Stimulated activated naive B cell treated with anti-CD40 and anti-IgM and Interleukin-4, amounts not matched to agents 10 μg/mL and 1 μg/mL and 100 μg/mL, for 72 hours (primary cell): Measurements from ENCODE around the gene REPS1.

Experiments
- ATAC-seq, 2 donors: fragments of 150-1000 bp; cut with Tn5 transposase; replicated peaks; 2 replicates each; pipeline ENCODE4 v1.10.0; 2021; ENCODE audit warnings: moderate library complexity in 1 of 2
- DNase-seq: peaks from one replicate; pipeline ENCODE4 v3.0.0; 2021
- H3K27ac Mint-ChIP-seq: one replicate; pipeline ENCODE4 v1.8.0; 2022; ENCODE audit warnings: mild to moderate bottlenecking, mixed read lengths
- H3K27me3 Mint-ChIP-seq, 2 donors: one replicate each; pipeline ENCODE4 v1.8.0; 2022; ENCODE audit warnings: mixed read lengths in 2 of 2
- H3K36me3 Mint-ChIP-seq, 2 donors: one replicate each; pipeline ENCODE4 v1.8.0; 2022; ENCODE audit warnings: mixed read lengths in 2 of 2, mild to moderate bottlenecking in 1 of 2
- H3K4me1 Mint-ChIP-seq, 2 donors: one replicate each; pipeline ENCODE4 v1.8.0; 2022; ENCODE audit warnings: mixed read lengths in 2 of 2, mild to moderate bottlenecking in 1 of 2
- H3K4me3 Mint-ChIP-seq, 2 donors: one replicate each; pipeline ENCODE4 v1.8.0; 2022; ENCODE audit warnings: mild to moderate bottlenecking in 2 of 2, mixed read lengths in 2 of 2, moderate library complexity in 1 of 2
- H3K9me3 Mint-ChIP-seq, 2 donors: one replicate each; pipeline ENCODE4 v1.8.0; 2022; ENCODE audit warnings: mixed read lengths in 2 of 2, mild to moderate bottlenecking in 1 of 2

Gene REPS1

DNA sequence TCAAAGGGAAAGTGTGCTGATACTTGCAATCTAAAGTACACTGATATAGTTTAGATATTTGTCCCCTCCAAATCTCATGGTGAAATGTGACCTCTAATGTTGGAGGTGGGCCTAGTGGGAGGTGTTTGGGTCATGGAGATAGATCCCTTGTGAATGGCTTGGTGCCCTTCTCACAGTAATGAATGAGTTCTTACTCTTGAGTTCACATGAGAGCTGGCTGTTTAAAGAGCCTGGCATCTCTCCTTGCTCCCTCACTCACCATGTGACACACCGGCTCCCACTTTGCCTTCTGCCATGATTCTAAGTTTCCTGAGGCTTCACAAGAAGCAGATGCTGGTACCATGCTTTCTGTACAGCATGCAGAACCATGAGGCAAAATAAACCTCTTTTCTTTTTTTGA, 78.1 kb downstream of the REPS1 start:
- Mint-ChIP-seq H3K36me3 (peaks cover 50 to 61% of the 10 kb centered on the region in 2 donors), H3K4me1 (peaks cover 13 to 25% of the 10 kb centered on the region in 2 donors), H3K4me3 (no peak overlapping the region), H3K27ac (peak overlapping the region; percentile 68), H3K9me3 (no peaks in the 10 kb centered on the region), H3K27me3 (no peaks in the 10 kb centered on the region)
- DNase-seq (no peak), ATAC-seq (no peak)

DNA sequence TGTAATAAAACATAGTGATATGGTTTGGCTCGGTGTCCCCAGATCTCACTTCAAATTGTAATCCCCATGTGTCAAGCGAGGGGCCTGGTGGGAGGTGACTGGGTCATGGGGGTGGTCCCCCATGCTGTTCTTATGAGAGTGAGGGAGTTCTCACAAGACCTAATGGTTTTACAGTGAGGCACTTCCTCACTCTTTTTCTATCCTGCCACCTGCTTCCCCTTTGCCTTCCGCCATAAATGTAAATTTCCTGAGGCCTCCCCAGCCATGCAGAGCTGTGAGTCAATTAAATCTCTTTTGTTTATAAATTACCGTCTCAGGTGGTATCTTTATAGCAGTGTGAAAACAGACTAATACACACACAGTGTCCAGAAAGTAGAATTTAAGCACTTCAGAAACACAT, 78.5 kb downstream of the REPS1 start:
- Mint-ChIP-seq H3K4me1 (peaks cover 13 to 25% of the 10 kb centered on the region in 2 donors), H3K9me3 (no peaks in the 10 kb centered on the region), H3K27me3 (no peaks in the 10 kb centered on the region), H3K4me3 (no peak overlapping the region), H3K36me3 (peaks cover 46 to 57% of the 10 kb centered on the region in 2 donors), H3K27ac (peak overlapping the region; percentile 68)
- DNase-seq (no peak), ATAC-seq (no peak)

DNA sequence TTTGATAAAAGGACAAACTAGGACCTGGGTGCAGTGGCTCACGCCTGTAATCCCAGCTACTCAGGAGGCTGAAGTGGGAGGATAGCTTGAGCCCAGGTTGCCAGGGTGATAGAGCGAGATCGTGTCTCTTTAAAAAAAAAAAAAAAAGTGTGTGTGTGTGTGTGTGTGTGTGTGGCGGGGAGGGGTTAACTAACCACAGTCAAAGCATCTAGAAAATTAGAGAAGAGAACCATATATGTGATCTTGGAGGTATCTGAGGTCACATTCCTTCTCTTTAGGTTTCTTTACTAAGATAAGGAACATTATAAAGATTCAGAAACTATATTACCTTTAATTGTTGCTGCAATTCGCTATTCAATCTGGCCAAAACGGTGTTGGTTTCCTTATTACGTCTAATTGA, 80.9 kb downstream of the REPS1 start:
- Mint-ChIP-seq H3K4me1 (peaks cover 10 to 25% of the 10 kb centered on the region in 2 donors), H3K27ac (peak overlapping the region; percentile 74), H3K36me3 (peaks cover 33 to 42% of the 10 kb centered on the region in 2 donors), H3K4me3 (no peak overlapping the region), H3K9me3 (no peaks in the 10 kb centered on the region), H3K27me3 (no peaks in the 10 kb centered on the region)
- ATAC-seq (no peak), DNase-seq (no peak)

DNA sequence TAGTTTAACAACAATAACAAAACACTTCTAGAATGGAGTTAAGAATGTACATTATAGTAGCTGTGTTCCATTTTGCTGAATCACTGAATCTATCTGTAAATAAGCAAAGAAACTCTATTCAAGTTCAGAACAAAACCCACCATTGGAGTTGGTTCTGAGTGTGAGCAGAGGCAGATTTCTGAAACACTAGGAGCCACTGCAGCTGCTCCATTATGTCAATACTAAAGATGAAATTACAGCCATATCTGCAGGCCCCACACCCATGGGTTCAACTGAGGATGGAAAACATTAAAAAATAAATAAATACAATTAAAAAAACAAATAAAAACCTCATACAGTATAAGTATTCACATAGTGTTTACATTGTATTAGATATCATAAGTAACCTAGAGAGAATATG, 91.0 kb downstream of the REPS1 start:
- Mint-ChIP-seq H3K9me3 (peaks cover 0 to 2% of the 10 kb centered on the region in 2 donors), H3K27me3 (no peaks in the 10 kb centered on the region), H3K4me1 (peaks cover 6 to 23% of the 10 kb centered on the region in 2 donors), H3K27ac (no peak overlapping the region), H3K4me3 (no peak overlapping the region), H3K36me3 (peaks cover 33 to 58% of the 10 kb centered on the region in 2 donors)
- DNase-seq (no peak), ATAC-seq (no peak)

DNA sequence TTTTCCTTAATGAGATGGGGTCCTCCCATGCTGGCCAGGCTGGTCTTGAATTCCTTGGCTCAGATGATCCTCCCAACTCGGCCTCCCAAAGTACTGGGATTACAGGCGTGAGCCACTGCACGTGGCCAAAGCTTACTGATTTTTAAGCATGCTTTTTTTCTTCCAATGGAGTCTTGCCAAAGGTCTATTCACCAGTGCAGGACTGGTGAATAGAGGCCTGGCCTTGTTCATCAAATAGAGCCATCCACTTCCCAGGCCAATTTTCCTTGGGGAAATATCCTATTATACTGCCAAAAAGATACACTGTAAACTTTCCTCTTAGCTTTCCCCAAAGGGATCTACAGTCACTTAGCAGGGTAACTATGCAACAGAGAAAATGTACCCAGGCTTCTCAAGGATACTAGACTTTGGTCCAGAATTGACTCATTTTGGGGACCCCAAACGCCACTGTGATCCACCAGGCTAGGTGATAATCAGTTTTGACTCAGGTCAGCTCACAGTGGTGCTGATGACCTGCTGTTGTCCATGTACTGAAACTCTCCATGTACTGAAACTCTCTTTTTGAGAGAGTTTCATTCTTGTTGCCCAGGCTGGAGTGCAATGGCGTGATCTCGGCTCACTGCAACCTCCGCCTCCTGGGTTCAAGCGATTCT, 91.8 kb downstream of the REPS1 start:
- Mint-ChIP-seq H3K36me3 (peaks cover 28 to 62% of the 10 kb centered on the region in 2 donors), H3K4me1 (peaks cover 6 to 23% of the 10 kb centered on the region in 2 donors), H3K4me3 (no peak overlapping the region), H3K27ac (no peak overlapping the region), H3K27me3 (no peaks in the 10 kb centered on the region), H3K9me3 (peaks cover 0 to 2% of the 10 kb centered on the region in 2 donors)
- ATAC-seq, result no peak
- no peak for DNase-seq

DNA sequence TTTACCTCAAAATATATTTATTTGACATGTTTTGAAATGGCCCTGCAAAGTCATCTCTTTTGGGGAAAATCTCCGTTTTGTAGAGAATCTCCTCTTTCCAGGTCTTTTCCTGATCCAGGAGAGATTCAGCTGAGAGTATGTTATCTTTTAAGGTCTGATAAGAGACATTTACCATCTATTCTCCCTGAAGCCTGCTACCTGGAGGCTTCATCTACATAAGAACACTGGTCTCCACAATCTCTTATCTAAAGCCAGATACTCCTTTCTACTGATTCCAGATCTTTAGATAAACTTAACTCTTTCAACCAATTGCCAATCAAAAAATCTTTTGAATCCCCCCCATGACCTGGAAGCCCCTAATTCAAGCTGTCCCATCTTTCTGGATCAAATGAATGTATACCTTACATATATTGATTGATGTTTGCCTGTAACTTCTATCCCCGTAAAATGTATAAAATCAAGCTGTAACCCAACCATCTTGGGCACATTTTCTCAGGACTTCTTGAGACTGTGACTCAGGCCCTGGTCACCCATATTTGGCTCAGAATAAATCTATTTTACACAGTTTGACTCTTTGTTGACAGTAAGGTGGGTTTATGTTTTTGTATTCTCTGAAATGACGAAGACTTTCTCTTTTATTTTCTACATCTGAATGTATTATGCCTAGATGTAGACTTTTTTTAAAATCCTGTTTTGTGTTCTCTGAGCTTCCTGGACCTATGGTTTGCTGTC, 96.6 kb downstream of the REPS1 start:
- H3K27ac Mint-ChIP-seq, result peak overlapping the region; percentile 62

DNA sequence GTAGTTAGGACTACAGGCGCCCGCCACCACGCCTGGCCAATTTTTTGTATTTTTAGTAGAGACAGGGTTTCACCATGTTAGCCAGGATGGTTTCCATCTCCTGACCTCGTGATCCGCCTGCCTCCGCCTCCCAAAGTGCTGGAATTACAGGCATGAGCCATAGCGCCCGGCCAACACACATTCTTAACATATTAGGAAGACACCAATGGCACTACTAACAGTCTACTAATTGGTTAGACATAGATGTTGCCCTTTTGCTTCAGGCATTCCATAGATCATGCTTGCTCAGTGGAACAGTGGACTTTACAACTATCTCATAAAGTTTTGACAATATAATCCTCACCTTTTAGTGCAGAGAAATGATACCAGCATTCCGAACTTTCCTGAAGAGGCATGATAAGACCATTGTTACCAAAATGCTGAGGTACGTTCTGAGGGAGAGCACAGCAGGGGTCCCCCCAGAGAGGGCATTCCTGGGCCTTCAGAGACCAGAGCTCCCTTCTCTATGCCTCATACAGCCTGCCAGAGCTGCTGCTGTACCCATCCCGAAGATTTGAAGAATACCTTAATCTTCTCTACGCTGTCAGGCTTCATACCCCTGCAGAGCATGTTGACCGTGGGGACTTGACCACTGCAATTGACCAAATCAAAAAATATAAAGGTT, 102.8 kb downstream of the REPS1 start:
- H3K36me3 Mint-ChIP-seq, result peaks cover 3 to 4% of the 10 kb centered on the region in 2 donors

More for the DNA sequence above, 96.6 kb downstream of the REPS1 start:
- Mint-ChIP-seq H3K4me3 (no peak overlapping the region), H3K36me3 (peaks cover 4 to 27% of the 10 kb centered on the region in 2 donors), H3K9me3 (peaks cover 0 to 3% of the 10 kb centered on the region in 2 donors), H3K4me1 (peaks cover 0 to 19% of the 10 kb centered on the region in 2 donors), H3K27me3 (no peaks in the 10 kb centered on the region)
- no peak for DNase-seq
- no peak for ATAC-seq

DNA sequence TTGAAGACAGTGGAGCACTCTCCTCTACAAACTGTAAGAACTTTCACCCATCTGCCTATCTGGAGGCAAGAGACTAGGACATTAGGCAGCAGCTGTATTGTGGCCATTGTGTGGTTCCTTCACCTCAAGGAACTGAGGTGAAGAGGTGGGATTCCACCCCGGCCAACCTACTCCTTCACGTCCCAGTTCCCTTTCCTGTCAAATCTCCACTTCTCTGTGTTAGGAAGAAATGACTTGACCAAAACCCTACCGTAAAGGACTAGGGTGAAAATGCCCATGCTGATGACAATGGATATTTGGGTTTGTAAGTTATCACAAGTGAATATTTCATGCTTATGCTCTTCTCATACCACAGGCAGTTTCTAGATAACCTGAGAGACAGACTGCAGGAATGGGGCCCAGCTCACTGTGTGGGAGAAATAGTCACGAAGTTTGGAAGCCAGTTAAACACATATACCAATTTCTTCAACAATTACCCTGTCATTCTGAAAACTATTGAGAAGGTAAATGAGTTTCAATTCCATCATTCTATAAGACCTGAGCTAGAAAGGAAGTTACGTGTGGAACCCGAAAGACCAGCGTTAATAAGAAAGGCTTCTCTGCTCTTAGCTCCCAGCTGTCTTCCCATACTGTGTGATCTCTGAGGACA, 105.6 kb downstream of the REPS1 start:
- H3K36me3 Mint-ChIP-seq, result peaks cover 3 to 4% of the 10 kb centered on the region in 2 donors
- ATAC-seq, result peak; percentile 78 to 79
- H3K27me3 Mint-ChIP-seq, result no peaks in the 10 kb centered on the region
- H3K4me3 Mint-ChIP-seq, result no peak overlapping the region
- peak; percentile 39 for DNase-seq
- peaks cover 0 to 1% of the 10 kb centered on the region in 2 donors for H3K9me3 Mint-ChIP-seq
- H3K4me1 Mint-ChIP-seq, result peaks cover 10 to 16% of the 10 kb centered on the region in 2 donors
- peak overlapping the region; percentile 42 for H3K27ac Mint-ChIP-seq

More for the DNA sequence above, 102.8 kb downstream of the REPS1 start:
- peaks cover 0 to 3% of the 10 kb centered on the region in 2 donors for H3K9me3 Mint-ChIP-seq
- ATAC-seq (no peak), DNase-seq (no peak)
- no peak overlapping the region for H3K27ac Mint-ChIP-seq
- peaks cover 10 to 16% of the 10 kb centered on the region in 2 donors for H3K4me1 Mint-ChIP-seq
- H3K4me3 Mint-ChIP-seq, result no peak overlapping the region
- no peaks in the 10 kb centered on the region for H3K27me3 Mint-ChIP-seq

DNA sequence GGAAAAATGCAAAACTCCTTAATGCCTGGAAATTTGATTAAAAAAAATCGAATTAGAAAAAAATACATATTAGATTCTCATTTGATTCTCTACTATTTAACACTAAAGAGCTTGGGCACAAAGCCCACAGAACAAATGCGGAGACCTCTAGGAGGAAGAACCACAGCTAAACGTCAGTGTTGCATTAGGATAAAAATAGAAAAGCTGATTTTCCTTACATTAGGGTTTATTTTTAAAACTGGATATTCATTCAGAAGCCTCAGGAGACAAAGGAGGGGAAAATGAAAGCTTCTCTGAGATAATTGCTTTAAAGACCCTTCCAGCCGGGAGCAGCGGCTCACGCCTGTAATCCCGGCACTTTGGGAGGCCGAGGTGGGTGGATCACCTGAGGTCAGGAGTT, 114.9 kb downstream of the REPS1 start:
- Mint-ChIP-seq H3K36me3 (no peaks in the 10 kb centered on the region), H3K9me3 (no peaks in the 10 kb centered on the region), H3K4me3 (no peak overlapping the region), H3K27ac (no peak overlapping the region), H3K27me3 (no peaks in the 10 kb centered on the region), H3K4me1 (peaks cover 12 to 31% of the 10 kb centered on the region in 2 donors)
- no peak for DNase-seq
- ATAC-seq, result no peak

DNA sequence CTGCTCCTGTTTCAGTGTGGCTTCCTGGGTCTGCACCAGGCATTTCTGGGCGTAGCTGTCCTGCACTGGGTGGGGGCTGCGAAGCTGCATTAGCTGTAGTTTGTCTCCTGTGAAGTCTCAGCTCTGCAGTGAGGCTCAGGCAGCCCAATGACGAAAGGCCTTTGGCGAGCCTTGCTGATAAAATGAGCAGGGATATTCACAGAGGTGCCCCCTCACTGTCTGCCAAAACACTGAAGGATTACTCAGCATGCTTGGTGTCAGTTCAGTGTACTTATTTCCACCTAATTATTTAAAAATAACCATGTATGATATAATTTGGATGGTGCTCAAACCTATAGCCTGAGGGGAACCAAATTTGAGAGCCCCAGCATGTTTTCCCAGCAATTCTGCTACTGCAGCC, 118.7 kb downstream of the REPS1 start:
- H3K9me3 Mint-ChIP-seq, result no peaks in the 10 kb centered on the region
- H3K27ac Mint-ChIP-seq, result no peak overlapping the region
- H3K4me1 Mint-ChIP-seq, result peaks cover 16 to 33% of the 10 kb centered on the region in 2 donors
- no peaks in the 10 kb centered on the region for H3K36me3 Mint-ChIP-seq
- no peaks in the 10 kb centered on the region for H3K27me3 Mint-ChIP-seq
- no peak for DNase-seq
- no peak for ATAC-seq
- H3K4me3 Mint-ChIP-seq, result no peak overlapping the region

DNA sequence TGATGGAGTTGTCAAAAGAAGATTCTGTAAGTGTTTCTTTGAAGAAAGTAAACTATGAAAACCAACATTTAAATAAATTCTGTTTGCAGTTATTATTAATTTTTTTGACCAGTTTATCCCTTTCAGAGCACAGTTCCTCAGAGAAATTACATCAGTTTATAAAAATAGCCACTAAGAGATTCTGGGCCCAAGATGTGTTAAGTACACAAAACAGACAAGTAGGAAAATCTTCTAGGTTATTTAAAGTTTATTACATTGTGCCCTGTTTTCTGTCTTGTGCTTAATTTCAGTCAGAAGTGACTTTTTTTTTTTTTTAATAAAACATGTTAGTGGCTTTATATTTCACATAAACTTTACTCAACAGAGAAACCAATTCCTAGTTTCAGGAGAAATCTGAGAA, 119.9 kb downstream of the REPS1 start:
- H3K9me3 Mint-ChIP-seq, result no peaks in the 10 kb centered on the region
- ATAC-seq (no peak), DNase-seq (no peak)
- H3K36me3 Mint-ChIP-seq, result no peaks in the 10 kb centered on the region
- H3K27ac Mint-ChIP-seq, result no peak overlapping the region
- no peak overlapping the region for H3K4me3 Mint-ChIP-seq
- peaks cover 16 to 33% of the 10 kb centered on the region in 2 donors for H3K4me1 Mint-ChIP-seq
- no peaks in the 10 kb centered on the region for H3K27me3 Mint-ChIP-seq

DNA sequence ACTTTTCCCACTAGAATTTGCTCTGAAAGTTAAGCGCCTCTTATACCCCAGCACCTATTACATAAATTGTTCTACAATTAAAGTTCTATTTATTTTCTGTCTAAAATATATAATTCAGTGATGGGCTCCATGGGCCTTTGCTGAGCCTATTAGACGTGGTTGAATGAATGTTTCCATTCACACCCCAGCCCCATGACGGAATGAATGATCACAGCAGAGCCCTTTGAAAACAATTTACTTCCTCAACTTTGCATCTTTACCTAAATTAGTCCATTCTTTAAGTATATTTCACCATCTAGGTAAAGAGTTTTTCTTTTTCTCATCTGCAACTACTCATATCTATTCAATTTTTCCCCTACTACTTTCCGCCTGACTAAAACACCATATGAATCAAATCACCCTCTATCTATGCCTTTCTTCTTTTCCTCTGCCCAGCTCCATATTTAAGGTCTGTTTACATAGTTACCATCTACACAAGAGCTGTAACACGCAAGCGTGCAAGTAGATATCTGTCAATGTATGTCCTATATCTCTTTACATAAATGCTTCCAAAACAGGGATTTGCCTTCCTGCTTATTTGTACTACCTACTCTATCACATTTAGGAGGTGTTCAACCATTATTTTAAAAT, 122.5 kb downstream of the REPS1 start:
- peak; percentile 57 to 68 for ATAC-seq
- no peak overlapping the region for H3K4me3 Mint-ChIP-seq

DNA sequence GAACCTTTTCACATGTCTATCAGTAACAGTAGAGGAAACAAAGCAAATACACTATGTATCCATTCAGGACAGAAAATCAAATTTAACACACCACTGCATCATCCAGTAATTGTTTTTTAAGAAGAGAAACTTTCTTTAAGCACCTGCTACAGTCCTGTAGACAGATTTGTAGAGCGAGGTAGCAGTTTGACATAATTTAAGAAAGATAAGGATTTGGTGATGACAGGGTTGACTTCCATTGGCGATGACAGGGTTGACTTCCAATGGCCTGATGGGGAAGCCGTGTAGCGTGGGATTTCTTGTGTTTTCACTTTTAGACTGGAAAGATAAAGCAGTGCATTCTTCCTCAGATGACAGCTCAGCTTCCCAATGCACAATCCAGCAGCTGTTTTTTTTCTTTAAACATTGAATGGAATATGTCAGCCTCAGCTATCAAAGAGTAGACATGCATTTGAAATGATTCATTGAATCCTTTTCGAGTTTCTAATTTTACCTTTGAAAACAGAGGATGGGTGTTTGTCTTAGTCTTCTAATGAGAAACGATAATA, 123.6 kb downstream of the REPS1 start:
- peaks cover 13 to 19% of the 10 kb centered on the region in 2 donors for H3K4me1 Mint-ChIP-seq
- ATAC-seq (no peak), DNase-seq (no peak)
- H3K36me3 Mint-ChIP-seq, result no peaks in the 10 kb centered on the region
- H3K27me3 Mint-ChIP-seq, result no peaks in the 10 kb centered on the region
- no peak overlapping the region for H3K4me3 Mint-ChIP-seq
- H3K27ac Mint-ChIP-seq, result no peak overlapping the region
- peaks cover 0 to 2% of the 10 kb centered on the region in 2 donors for H3K9me3 Mint-ChIP-seq

More for the DNA sequence above, 122.5 kb downstream of the REPS1 start:
- Mint-ChIP-seq H3K27me3 (no peaks in the 10 kb centered on the region), H3K27ac (peak overlapping the region; percentile 45), H3K4me1 (peaks cover 16 to 31% of the 10 kb centered on the region in 2 donors), H3K9me3 (peaks cover 0 to 2% of the 10 kb centered on the region in 2 donors), H3K36me3 (no peaks in the 10 kb centered on the region)
- DNase-seq, result no peak
